H1 (cell line): ENCODE results near the gene GATD1. TPM values are rescaled to one million over a fixed set of nuclear protein-coding genes. Genes with fewer than 3 reads are reported as not detected.
A peak's percentile ranks its signal among the peaks of the same experiment; 100 is the strongest.

Source experiments
- CTCF ChIA-PET: fragments of 300-600 bp; sonication (Branson Sonifier 250); formaldehyde crosslinking; loops from one replicate; lab custom pipeline; 2021; ENCODE audit not compliant: partially characterized antibody; lab: Charles Lee
- POLR2A ChIA-PET: fragments of 300-600 bp; sonication (Branson Sonifier 250); formaldehyde crosslinking; loops from one replicate; lab custom pipeline; 2021; ENCODE audit warnings: inconsistent platforms; ENCODE audit not compliant: partially characterized antibody; lab: Charles Lee
- DNase-seq, 2 experiments: peaks; one replicate each; pipeline versions ENCODE4 v3.0.0 to v3.0.0-alpha.2; 2010 to 2022; ENCODE audit warnings: low spot score in 2 of 2, low read depth in 1 of 2, mixed read lengths in 1 of 2
- FAIRE-seq: peaks from 2 replicates; lab custom pipeline; 2011; peaks lifted over from hg19 to GRCh38; lab: Jason Lieb, UNC
- H2AFZ ChIP-seq: 2 replicates; pipeline ENCODE4 v1.8.1; 2012; ENCODE audit warnings: low read length, inconsistent platforms
- H2AK5ac ChIP-seq: 2 replicates; pipeline ENCODE4 v1.6.1; 2013; ENCODE audit warnings: low read depth, low read length
- H2BK120ac ChIP-seq: replicated peaks from 2 replicates; pipeline ENCODE3; 2013; ENCODE audit warnings: low read depth, low read length, inconsistent platforms
- H2BK12ac ChIP-seq: 2 replicates; pipeline ENCODE4 v1.6.1; 2013; ENCODE audit warnings: low read depth, low read length
- H2BK15ac ChIP-seq: 2 replicates; pipeline ENCODE4 v1.6.1; 2013; ENCODE audit warnings: low read length
- H2BK20ac ChIP-seq: 2 replicates; pipeline ENCODE4 v1.6.1; 2013; ENCODE audit warnings: low read length
- H2BK5ac ChIP-seq: 2 replicates; pipeline ENCODE4 v1.6.1; 2013; ENCODE audit warnings: low read depth, low read length
- H3K14ac ChIP-seq: 2 replicates; pipeline ENCODE4 v1.6.1; 2013; ENCODE audit warnings: inconsistent platforms; ENCODE audit not compliant: insufficient read length
- H3K18ac ChIP-seq: 2 replicates; pipeline ENCODE4 v1.6.1; 2013; ENCODE audit warnings: low read length; ENCODE audit errors: extremely low read depth
- H3K23ac ChIP-seq: 2 replicates; pipeline ENCODE4 v1.6.1; 2013; ENCODE audit warnings: inconsistent platforms; ENCODE audit not compliant: insufficient read length
- H3K23me2 ChIP-seq: 2 replicates; pipeline ENCODE4 v1.6.1; 2013; ENCODE audit warnings: low read depth, low read length
- H3K27ac ChIP-seq: 2 replicates; pipeline ENCODE4 v1.6.1; 2011; ENCODE audit warnings: low read depth, low read length, inconsistent platforms
- H3K27me3 ChIP-seq, 4 experiments: replicated peaks in 1 of 4; 1 replicate in 1 of 4; 2 replicates in 3 of 4; pipeline versions ENCODE4 v1.6.1 to v1.8.1; 2011 to 2013; ENCODE audit warnings: low read length in 3 of 4, mild to moderate bottlenecking in 3 of 4, inconsistent platforms in 2 of 4, mixed read lengths in 2 of 4, moderate library complexity in 1 of 4; ENCODE audit not compliant: control insufficient read depth in 3 of 4, insufficient read depth in 3 of 4; ENCODE audit errors: extremely low read depth in 1 of 4
- H3K36me3 ChIP-seq, 4 experiments: 2 replicates each; pipeline versions ENCODE4 v1.6.1 to v1.8.1; 2011 to 2013; ENCODE audit warnings: mild to moderate bottlenecking in 4 of 4, low read length in 3 of 4, moderate library complexity in 2 of 4, control low read depth in 1 of 4, inconsistent platforms in 1 of 4; ENCODE audit not compliant: insufficient read depth in 4 of 4, control insufficient read depth in 2 of 4
- H3K4ac ChIP-seq: replicated peaks from 2 replicates; pipeline ENCODE3; 2013; ENCODE audit warnings: low read length, low read depth, mixed read lengths, inconsistent platforms; ENCODE audit not compliant: insufficient read length
- H3K4me1 ChIP-seq, 4 experiments: replicated peaks in 1 of 4; 1 replicate in 1 of 4; 2 replicates in 3 of 4; pipeline versions ENCODE4 v1.6.1 to v1.8.1; 2011 to 2013; ENCODE audit warnings: low read length in 3 of 4, inconsistent platforms in 2 of 4, mixed read lengths in 1 of 4; ENCODE audit not compliant: insufficient read depth in 4 of 4, control insufficient read depth in 3 of 4
- H3K4me2 ChIP-seq, 2 experiments: 2 replicates each; pipeline versions ENCODE4 v1.6.1 to v1.8.1; 2011 to 2013; ENCODE audit warnings: low read depth in 2 of 2, low read length in 2 of 2, control low read depth in 1 of 2, inconsistent platforms in 1 of 2, mild to moderate bottlenecking in 1 of 2; ENCODE audit not compliant: insufficient read depth in 1 of 2
- H3K4me3 ChIP-seq, 4 experiments: fragments of 200-600, 300-600 bp in 1 of 4; sonication (generic), shearing (Covaris generic), sonication (Bioruptor Twin) in 1 of 4; 2 replicates each; pipeline versions ENCODE4 v1.5.1 to v1.8.1; 2011 to 2016; ENCODE audit warnings: low read length in 4 of 4, low read depth in 3 of 4, control low read depth in 2 of 4, inconsistent platforms in 2 of 4, mild to moderate bottlenecking in 2 of 4, mixed read lengths in 1 of 4, moderate library complexity in 1 of 4; ENCODE audit not compliant: insufficient read depth in 2 of 4; ENCODE audit errors: extremely low read depth in 1 of 4
- H3K56ac ChIP-seq: replicated peaks from 2 replicates; pipeline ENCODE3; 2013; ENCODE audit warnings: low read depth, mild to moderate bottlenecking, mixed read lengths, low read length, inconsistent platforms; ENCODE audit not compliant: insufficient read length
- H3K79me1 ChIP-seq: 2 replicates; pipeline ENCODE4 v1.6.1; 2013; ENCODE audit warnings: low read depth, low read length, control low read depth
- H3K79me2 ChIP-seq, 2 experiments: 2 replicates each; pipeline versions ENCODE4 v1.6.1 to v1.8.1; 2012 to 2013; ENCODE audit warnings: low read length in 2 of 2, mild to moderate bottlenecking in 2 of 2, inconsistent platforms in 1 of 2; ENCODE audit not compliant: insufficient read depth in 2 of 2, control insufficient read depth in 1 of 2
- H3K9ac ChIP-seq, 4 experiments: replicated peaks in 1 of 4; 1 replicate in 1 of 4; 2 replicates in 3 of 4; pipeline versions ENCODE4 v1.6.1 to v1.8.1; 2011 to 2013; ENCODE audit warnings: low read depth in 3 of 4, low read length in 3 of 4, control low read depth in 2 of 4, mild to moderate bottlenecking in 2 of 4, moderate library complexity in 2 of 4, inconsistent platforms in 1 of 4; ENCODE audit errors: extremely low read depth in 1 of 4
- H3K9me3 ChIP-seq, 2 experiments: 2 replicates each; pipeline versions ENCODE4 v1.6.1 to v1.8.1; 2012 to 2013; ENCODE audit warnings: mild to moderate bottlenecking in 2 of 2, moderate library complexity in 2 of 2, control low read depth in 1 of 2, inconsistent platforms in 1 of 2, low read depth in 1 of 2, low read length in 1 of 2, mixed read lengths in 1 of 2; ENCODE audit not compliant: insufficient read depth in 2 of 2
- H4K20me1 ChIP-seq, 2 experiments: replicated peaks in 1 of 2; 2 replicates each; pipeline versions ENCODE3 to v1.8.1; 2011 to 2013; ENCODE audit warnings: inconsistent platforms in 2 of 2, low read length in 2 of 2, mild to moderate bottlenecking in 1 of 2; ENCODE audit not compliant: insufficient read depth in 2 of 2, control insufficient read depth in 1 of 2
- H4K5ac ChIP-seq: 2 replicates; pipeline ENCODE4 v1.6.1; 2013; ENCODE audit warnings: low read length, low read depth, mixed read lengths, inconsistent platforms; ENCODE audit not compliant: insufficient read length
- H4K8ac ChIP-seq: 2 replicates; pipeline ENCODE4 v1.8.0; 2013; ENCODE audit warnings: mild to moderate bottlenecking, moderate library complexity, low read length, inconsistent platforms; ENCODE audit not compliant: insufficient read depth; ENCODE audit errors: extremely low read depth
- H4K91ac ChIP-seq: replicated peaks from 2 replicates; pipeline ENCODE3; 2013; ENCODE audit warnings: low read length, mixed read lengths, inconsistent platforms; ENCODE audit not compliant: insufficient read length
- CBX5 ChIP-seq: fragments of 300-800, 300-1000 bp; sonication (generic); IDR thresholded peaks from 2 replicates; pipeline ENCODE4 v1.7.1; 2016; ENCODE audit warnings: antibody characterized with exemption, low read length, low read depth
- CHD2 ChIP-seq: IDR thresholded peaks from 2 replicates; pipeline ENCODE4 v1.6.1; 2012; ENCODE audit warnings: low read length, improper control_type of control experiment
- HDAC6 ChIP-seq: IDR thresholded peaks from one replicate; pipeline ENCODE4 v1.7.1; 2012; ENCODE audit warnings: low read depth, mild to moderate bottlenecking, inconsistent platforms, low read length, moderate library complexity
- MAFK ChIP-seq: IDR thresholded peaks from 2 replicates; pipeline ENCODE4 v1.6.1; 2012; ENCODE audit warnings: low read depth, mild to moderate bottlenecking, improper control_type of control experiment, low read length
- POU5F1 ChIP-seq: IDR thresholded peaks from 2 replicates; pipeline ENCODE4 v1.6.1; 2011; ENCODE audit warnings: low read depth, mild to moderate bottlenecking, low read length, moderate library complexity
- RFX5 ChIP-seq: IDR thresholded peaks from 2 replicates; pipeline ENCODE4 v1.6.1; 2011; ENCODE audit warnings: low read depth, low read length, improper control_type of control experiment, borderline replicate concordance
- RXRA ChIP-seq: IDR thresholded peaks from 2 replicates; pipeline ENCODE4 v1.6.1; 2011; ENCODE audit warnings: low read depth, mild to moderate bottlenecking, low read length, moderate library complexity; ENCODE audit not compliant: insufficient read depth
- SIN3A ChIP-seq, 2 experiments: IDR thresholded peaks in 1 of 2; conservative IDR thresholded peaks in 1 of 2; 2 replicates each; pipeline ENCODE4 v1.6.1; 2011 to 2012; ENCODE audit warnings: low read length in 2 of 2, improper control_type of control experiment in 1 of 2, low read depth in 1 of 2, mild to moderate bottlenecking in 1 of 2
- SIX5 ChIP-seq: IDR thresholded peaks from 2 replicates; pipeline ENCODE4 v1.6.1; 2011; ENCODE audit warnings: mild to moderate bottlenecking, low read depth, low read length
- SP2 ChIP-seq: IDR thresholded peaks from 2 replicates; pipeline ENCODE4 v1.6.1; 2012; ENCODE audit warnings: mild to moderate bottlenecking, low read length, inconsistent platforms
- SP4 ChIP-seq: IDR thresholded peaks from 2 replicates; pipeline ENCODE4 v1.6.1; 2012; ENCODE audit warnings: low read length, inconsistent platforms
- SRF ChIP-seq: IDR thresholded peaks from 2 replicates; pipeline ENCODE4 v1.6.1; 2011; ENCODE audit warnings: mild to moderate bottlenecking, low read depth, low read length, moderate library complexity
- TAF1 ChIP-seq: IDR thresholded peaks from 2 replicates; pipeline ENCODE4 v1.6.1; 2011; ENCODE audit warnings: mild to moderate bottlenecking, low read depth, low read length
- YY1 ChIP-seq: IDR thresholded peaks from 2 replicates; pipeline ENCODE4 v1.6.1; 2011; ENCODE audit warnings: low read depth, mild to moderate bottlenecking, low read length
- WGBS, 2 experiments: shearing (Covaris generic) in 1 of 2; methylation state at CpG; one replicate each; pipeline versions ENCODE4 v1.1.6 to v1.1.7; 2013 to 2015; ENCODE audit warnings: low lambda C conversion rate in 2 of 2, mixed read lengths in 2 of 2, inconsistent platforms in 1 of 2, low coverage in 1 of 2, missing lambda C conversion rate in 1 of 2; ENCODE audit not compliant: insufficient replicate concordance in 2 of 2, insufficient coverage in 1 of 2, insufficient read length in 1 of 2; ENCODE audit errors: extremely low coverage in 1 of 2, missing lambda C conversion rate in 1 of 2; 5-methylcytosine and 5-hydroxymethylcytosine counted together
- polyA plus RNA-seq, 7 experiments: library from polyadenylated mRNA; depleted of rRNA in 3 of 7; stranded (reverse) in 5 of 7; unstranded in 2 of 7; fragments of >200 nt in 5 of 7; fragments of 200-250 nt in 2 of 7; gene quantifications; 1 replicate in 5 of 7; 2 replicates in 1 of 7; 4 replicates in 1 of 7; pipeline versions ENCODE4 v1.2.1 to v1.2.3, GENCODE V29; 2011 to 2013; ENCODE audit warnings: missing spikeins in 2 of 7, mixed read lengths in 2 of 7
- total RNA-seq: library from RNA; stranded (reverse); fragmentation: NEBNext Ultra II Directional; extraction: Animal tissue kit (Norgen Biotek cat#: 25700); gene quantifications from 2 replicates; pipeline ENCODE4 v1.2.1, GENCODE V29; 2021

GATD1 gene
- total and polyA plus RNA-seq, 2 of the 8 experiments (the other 6 are each of a cell fraction or from before 2014, with no cell fraction given) = 47.5 to 54.8 TPM

- Histone ChIP-seq H3K18ac (peak overlapping the region; percentile 51), H2BK12ac (peak overlapping the region; percentile 63; the same call in 1 of the 2 replicates), H3K14ac (no peak overlapping the region), H3K9ac (no peak overlapping the region), H3K4me2 (peak overlapping the region; percentile 25 to 79; a peak in 3 of 4 replicates), H4K5ac (no peak overlapping the region), H3K36me3 (no peaks in the 10 kb centered on the region), H2BK5ac (0 out of 2 replicates have a peak overlapping the region, but pooled peaks have one; percentile 49), H2BK120ac (no peak overlapping the region), H3K79me2 (no peaks in the 10 kb centered on the region), H2BK15ac (no peak overlapping the region), H3K4ac (no peak overlapping the region), H2AFZ (no peak overlapping the region), H4K91ac (no peak overlapping the region), H3K27me3 (peaks cover 0 to 8% (median 8%) of the 10 kb centered on the region in 4 experiments; a peak in 4 of 7 replicates), H3K27ac (no peak overlapping the region), H4K8ac (no peak overlapping the region), H2AK5ac (no peak overlapping the region), H3K23ac (no peak overlapping the region), H3K9me3 (no peaks in the 10 kb centered on the region), H3K4me1 (peaks cover 0 to 12% (median 7%) of the 10 kb centered on the region in 4 experiments; a peak in 5 of 7 replicates), H4K20me1 (no peaks in the 10 kb centered on the region), H2BK20ac (no peak overlapping the region), H3K23me2 (peaks cover 4% of the 10 kb centered on the region; the same call in 1 of the 2 replicates), H3K56ac (no peak overlapping the region), H3K79me1 (no peaks in the 10 kb centered on the region), H3K4me3 (peak overlapping the region in 3 of 4 experiments; percentile 19 to 49 (median 36); a peak in 5 of 8 replicates)
- FAIRE-seq (no peak), DNase-seq (peak in 1 of 2 experiments; percentile 86)
- WGBS, 2 experiments = 36% methylated on average over 8 of the region's 53 CpGs; no CpG with 5 or more reads in 1 of the 2 experiments
- ChIA-PET CTCF (interaction anchor here (0.5 to 15.4 kb wide), 11 partner anchors 9 to 90 kb away, joined by 3 to 395 read pairs (median 6); partner anchors contain the start of genes EPS8L2, TALDO1 and TMEM80), POLR2A (interaction anchor here (0.6 to 3.5 kb wide), 9 partner anchors 18 to 185 kb away, joined by 3 to 25 read pairs (median 3); partner anchors contain the start of genes DRD4, HRAS and TALDO1)
- TF ChIP-seq SRF (no peak), SP4 (no peak), RFX5 (no peak), YY1 (no peak), HDAC6 (no peak), TAF1 (peak; percentile 55; the same call in 1 of the 2 replicates), SP2 (no peak), SIX5 (no peak), MAFK (no peak), POU5F1 (no peak), SIN3A (conservative IDR thresholded peaks at IDR 0.05 in 1 of 2, IDR thresholded peaks at IDR 0.05 in 1 of 2; ENCODE audit: low read depth in 1 of 2, low read length in 2 of 2) (no peak), CBX5 (no peak), RXRA (no peak), CHD2 (no peak)
Measured at GRCh38 chr11:720642-721246, 56.5 kb downstream of the GATD1 start.
